OCI-LY7 (cell line): ENCODE measurements around the gene PCYT1A. TPM values are rescaled to one million over a fixed set of nuclear protein-coding genes. Genes with fewer than 3 reads are reported as not detected.

Experiments
- BruUV-seq: library from RNA; stranded (reverse); fragments of 400-500 nt; replicated peaks from 2 replicates; lab custom pipeline; 2021; lab: Mats Ljungman, UMichigan
- CTCF ChIA-PET: fragments of 300-600 bp; sonication (Branson Sonifier 250); formaldehyde crosslinking; loops from one replicate; lab custom pipeline; 2022; ENCODE audit warnings: antibody characterized with exemption; ENCODE audit not compliant: unreplicated experiment; lab: Charles Lee
- POLR2A ChIA-PET: fragments of 300-600 bp; sonication (Branson Sonifier 250); formaldehyde crosslinking; loops from one replicate; lab custom pipeline; 2022; ENCODE audit warnings: antibody characterized with exemption; lab: Charles Lee
- DNase-seq: peaks from one replicate; pipeline ENCODE4 v3.0.0-alpha.2; 2015; ENCODE audit warnings: low spot score
- H2AFZ ChIP-seq: fragments of 200-600 bp; sonication (generic), shearing (Covaris generic); 2 replicates; pipeline ENCODE4 v1.6.1; 2014; ENCODE audit warnings: mild to moderate bottlenecking, antibody characterized with exemption, low read length, moderate library complexity
- H3K27ac ChIP-seq: fragments of 200-600 bp; sonication (generic); 2 replicates; pipeline ENCODE4 v1.5.1; 2014; ENCODE audit warnings: mixed run types, low read depth, mild to moderate bottlenecking, moderate library complexity, low read length, inconsistent platforms; ENCODE audit not compliant: poor library complexity, severe bottlenecking
- H3K36me3 ChIP-seq: fragments of 200-600 bp; sonication (generic); 2 replicates; pipeline ENCODE4 v1.6.1; 2014; ENCODE audit warnings: mild to moderate bottlenecking, antibody characterized with exemption, low read length, moderate library complexity, mixed read lengths; ENCODE audit not compliant: insufficient read depth
- H3K4me1 ChIP-seq: fragments of 200-600 bp; sonication (generic); 2 replicates; pipeline ENCODE4 v1.5.1; 2014; ENCODE audit warnings: mild to moderate bottlenecking, low read length; ENCODE audit not compliant: insufficient read depth, poor library complexity, severe bottlenecking
- H3K4me2 ChIP-seq: fragments of 200-600 bp; sonication (generic); 2 replicates; pipeline ENCODE4 v1.6.1; 2014; ENCODE audit warnings: mild to moderate bottlenecking, low read length
- H3K4me3 ChIP-seq: fragments of 200-600 bp; sonication (generic); 2 replicates; pipeline ENCODE4 v1.5.1; 2014; ENCODE audit warnings: mild to moderate bottlenecking, low read depth, low read length; ENCODE audit not compliant: poor library complexity, severe bottlenecking
- H3K79me2 ChIP-seq: fragments of 200-600 bp; sonication (generic); 2 replicates; pipeline ENCODE4 v1.6.1; 2016; ENCODE audit warnings: low read depth, mild to moderate bottlenecking, low read length, moderate library complexity, mixed read lengths; ENCODE audit not compliant: insufficient read depth
- H3K9me2 ChIP-seq: fragments of 200-600 bp; sonication (generic); 2 replicates; pipeline ENCODE4 v1.6.1; 2016; ENCODE audit warnings: mild to moderate bottlenecking, low read length, mixed read lengths; ENCODE audit not compliant: insufficient read depth
- H3K9me3 ChIP-seq: fragments of 200-600 bp; sonication (generic); 2 replicates; pipeline ENCODE4 v1.6.1; 2014; ENCODE audit warnings: mild to moderate bottlenecking, mixed run types, low read length, mixed read lengths
- H4K20me1 ChIP-seq: fragments of 200-600 bp; sonication (generic); 2 replicates; pipeline ENCODE4 v1.6.1; 2014; ENCODE audit warnings: mild to moderate bottlenecking, antibody characterized with exemption, low read length, moderate library complexity, mixed read lengths; ENCODE audit not compliant: insufficient read depth
- CTCF ChIP-seq: fragments of 200-600 bp; sonication (generic); conservative IDR thresholded peaks from 2 replicates; pipeline ENCODE4 v1.5.1; 2014; ENCODE audit warnings: mild to moderate bottlenecking, antibody characterized with exemption, low read length, moderate library complexity, mixed read lengths
- EZH2phosphoT487 ChIP-seq: fragments of 200-600 bp; sonication (generic); IDR thresholded peaks from 2 replicates; pipeline ENCODE4 v1.6.1; 2018; ENCODE audit warnings: low read depth, borderline replicate concordance, mild to moderate bottlenecking, mixed run types, antibody characterized with exemption, low read length, moderate library complexity, mixed read lengths
- intact Hi-C: fragments of 100-400 bp; cut with micrococcal nuclease; formaldehyde crosslinking; loops from one replicate; pipeline ENCODE4 v1.10.0; 2022; ENCODE audit not compliant: unreplicated experiment
- total RNA-seq, 2 experiments: library from RNA; depleted of rRNA in 1 of 2; stranded (reverse); fragments of >200 nt in 1 of 2; shearing (Covaris generic) in 1 of 2; gene quantifications; 2 replicates each; pipeline ENCODE4 v1.2.3, GENCODE V29; 2014 to 2022

PCYT1A gene
- total RNA-seq, 2 experiments from 2014 or later = 21.6 to 27.1 TPM

- no peak overlapping the region for H3K27ac ChIP-seq
- peaks cover 8% of the 10 kb centered on the region for H3K4me1 ChIP-seq
- no peaks in the 10 kb centered on the region for H3K9me3 ChIP-seq
- CTCF ChIA-PET = interaction anchor here (1.1 kb wide), 1 partner anchor 197 kb away, joined by 3 read pairs; no protein-coding TSS in a partner anchor
- no peaks in the 10 kb centered on the region for H3K79me2 ChIP-seq
- peak; percentile 18 for DNase-seq
- no peaks in the 10 kb centered on the region for H3K36me3 ChIP-seq
- no peak overlapping the region for H3K4me3 ChIP-seq
- intact Hi-C loops = no loop called here
- no peaks in the 10 kb centered on the region for H3K9me2 ChIP-seq
- H2AFZ ChIP-seq = no peak overlapping the region
- BruUV-seq = no TSS peak
- H3K4me2 ChIP-seq = no peak overlapping the region
- TF ChIP-seq EZH2phosphoT487 (no peak), CTCF (0 out of 2 replicates have a peak, but pooled peaks have one; percentile 42)
- POLR2A ChIA-PET = no interaction called here
- no peaks in the 10 kb centered on the region for H4K20me1 ChIP-seq
Observed at GRCh38 chr3:196198771-196199753, 88.5 kb downstream of the PCYT1A start.

- BruUV-seq = no TSS peak
- Histone ChIP-seq H3K4me1 (no peaks in the 10 kb centered on the region), H3K79me2 (no peaks in the 10 kb centered on the region), H3K4me2 (no peak overlapping the region), H3K36me3 (no peaks in the 10 kb centered on the region), H2AFZ (no peak overlapping the region), H3K4me3 (no peak overlapping the region), H3K9me2 (no peaks in the 10 kb centered on the region), H3K9me3 (no peaks in the 10 kb centered on the region), H3K27ac (no peak overlapping the region), H4K20me1 (no peaks in the 10 kb centered on the region)
- ChIA-PET POLR2A (no interaction called here), CTCF (no interaction called here)
- DNase-seq = no peak
- TF ChIP-seq EZH2phosphoT487 = no peak
- TF ChIP-seq CTCF = no peak
- intact Hi-C loops = no loop called here
Observed at GRCh38 chr3:196198081-196198675, 89.3 kb downstream of the PCYT1A start.
